GM18519 (cell line): ENCODE data around the gene ERC2.

Experiments
- ATAC-seq: cut with Tn5 transposase; IDR thresholded peaks from one replicate; pipeline ENCODE4 v1.9.1; 2021; ENCODE audit warnings: mild to moderate bottlenecking, moderate library complexity; ENCODE audit not compliant: unreplicated experiment, low FRiP score

Gene ERC2

DNA sequence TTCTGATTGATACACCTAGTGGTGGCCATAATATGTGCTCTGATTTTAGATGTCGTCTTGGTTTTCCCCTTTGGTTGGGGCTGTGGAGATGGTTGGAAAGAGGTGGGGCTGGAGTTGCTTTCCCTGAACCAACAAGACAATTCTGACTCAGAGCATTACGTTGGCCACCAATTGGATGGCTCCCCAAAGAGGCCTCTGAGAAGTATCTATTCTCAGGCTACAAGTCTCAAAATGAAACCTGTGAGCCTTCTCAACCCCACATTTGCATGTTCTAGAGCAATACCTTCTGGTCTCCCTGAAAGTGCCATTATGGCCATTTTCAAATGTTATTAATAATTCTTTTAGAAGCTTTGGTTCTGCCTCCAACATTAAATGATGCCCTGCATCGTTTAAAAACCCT lies 792.8 kb downstream of the ERC2 start:
- peak; percentile 97 for ATAC-seq

DNA sequence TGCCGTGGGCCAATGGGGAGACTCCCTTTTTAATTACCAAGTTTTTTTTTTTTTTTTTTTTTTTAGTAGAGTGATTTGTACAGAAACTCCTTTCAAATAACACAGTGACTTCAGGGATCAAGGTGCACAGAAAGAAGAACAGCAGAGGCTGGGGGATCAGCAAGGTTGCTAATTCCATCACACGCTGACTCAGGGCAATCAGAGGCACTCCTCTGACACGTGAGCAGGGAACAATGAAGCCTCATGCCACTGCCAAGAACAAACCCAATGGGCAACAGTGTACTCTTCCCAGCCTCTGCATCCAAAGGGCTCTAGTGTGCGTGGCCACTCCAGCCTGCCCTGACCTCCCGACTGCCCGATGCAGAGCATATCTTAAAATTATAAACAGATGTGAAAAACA lies 794.5 kb downstream of the ERC2 start:
- no peak for ATAC-seq

DNA sequence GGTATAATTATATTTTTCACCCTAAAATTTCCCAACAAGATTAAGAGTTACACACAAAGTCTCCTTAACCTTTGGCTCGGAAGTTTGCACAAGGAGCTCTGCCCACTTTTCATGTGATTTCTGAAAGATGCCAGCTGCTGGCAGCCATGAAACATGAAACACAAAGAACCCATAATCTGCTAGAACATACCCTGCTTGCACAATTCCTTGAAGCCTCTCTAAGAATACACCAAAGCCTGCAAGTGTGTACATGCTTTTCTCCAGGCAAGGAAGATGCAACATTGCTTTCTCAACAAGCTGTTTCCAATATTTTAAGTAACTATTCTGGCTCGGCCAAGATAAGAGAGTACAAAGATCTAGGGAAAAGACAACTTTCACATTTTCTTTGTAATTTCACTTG lies 799.1 kb downstream of the ERC2 start:
- ATAC-seq, result no peak

DNA sequence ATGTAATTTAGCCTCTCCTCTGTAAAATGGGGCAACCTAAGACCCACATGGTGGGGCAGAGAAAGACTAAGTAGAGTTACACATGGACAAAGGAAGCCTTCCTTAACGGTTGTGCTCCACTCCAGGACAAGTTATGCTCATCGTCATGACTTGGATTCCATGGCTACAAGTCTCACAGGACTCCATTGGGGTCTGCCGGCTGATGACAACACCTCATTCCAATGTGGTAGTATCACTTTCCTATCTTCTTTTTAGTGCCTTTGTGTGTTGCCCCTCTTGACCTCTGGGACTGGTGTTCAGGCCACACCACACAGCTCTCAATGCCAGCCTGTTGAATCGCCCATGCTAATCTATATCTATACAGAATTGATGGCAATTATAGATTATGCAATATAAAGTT lies 799.9 kb downstream of the ERC2 start:
- no peak for ATAC-seq

DNA sequence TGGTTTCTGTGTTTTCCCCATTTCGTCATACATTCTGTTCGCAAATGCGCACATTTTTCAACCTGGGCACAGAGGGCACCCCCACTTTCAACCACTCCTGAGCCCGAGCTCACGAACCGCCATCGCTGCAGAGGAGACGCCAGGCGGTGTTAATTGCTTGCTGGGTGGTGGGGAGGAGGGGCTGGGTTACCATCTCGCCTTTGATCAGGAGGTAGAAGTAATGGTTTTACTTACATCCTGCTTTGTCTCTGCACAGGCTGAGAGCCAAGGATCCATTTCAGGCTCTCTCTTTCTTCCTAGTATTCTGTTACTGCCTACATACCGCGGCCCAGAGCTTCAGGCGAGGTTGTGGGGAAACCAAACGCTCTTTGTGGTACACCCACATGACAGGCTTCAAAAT lies 803.9 kb downstream of the ERC2 start:
- no peak for ATAC-seq

DNA sequence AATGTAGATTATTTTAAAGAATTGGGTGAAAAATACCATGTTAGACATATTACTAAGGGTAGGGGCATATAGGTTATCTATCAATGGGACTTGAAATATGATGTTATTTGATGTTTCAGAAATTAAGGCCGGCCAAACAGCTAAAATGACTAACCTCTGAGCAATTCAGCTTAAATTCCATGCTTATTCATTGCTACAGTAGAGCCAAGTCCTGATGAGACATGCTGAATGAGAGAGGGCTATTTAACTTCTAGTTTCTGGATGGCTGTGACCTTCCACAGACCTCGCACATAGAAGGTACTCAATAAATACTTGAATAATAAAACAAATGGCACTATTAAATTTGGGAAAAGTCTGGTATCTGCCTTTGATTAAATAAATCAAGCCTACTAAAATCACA lies 805.6 kb downstream of the ERC2 start:
- no peak for ATAC-seq

DNA sequence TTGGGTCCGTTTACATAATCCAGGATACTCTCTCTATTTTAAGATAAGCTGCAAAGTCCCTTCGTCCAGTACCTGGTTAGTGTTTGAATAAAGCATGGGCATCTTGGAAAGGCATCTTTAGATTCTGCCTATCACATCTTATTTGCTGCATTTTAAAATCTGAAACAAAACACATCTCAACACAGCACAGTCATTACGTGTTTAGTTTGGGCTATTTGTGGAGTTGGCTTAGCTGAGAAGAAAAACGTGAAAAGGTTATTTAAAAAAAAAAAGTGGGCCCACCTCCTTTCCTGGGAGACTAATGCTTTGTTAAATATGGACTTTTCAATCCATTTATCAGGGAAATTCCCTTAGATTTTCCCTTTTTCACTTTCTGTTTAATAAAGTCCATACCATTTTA lies 806.7 kb downstream of the ERC2 start:
- no peak for ATAC-seq

DNA sequence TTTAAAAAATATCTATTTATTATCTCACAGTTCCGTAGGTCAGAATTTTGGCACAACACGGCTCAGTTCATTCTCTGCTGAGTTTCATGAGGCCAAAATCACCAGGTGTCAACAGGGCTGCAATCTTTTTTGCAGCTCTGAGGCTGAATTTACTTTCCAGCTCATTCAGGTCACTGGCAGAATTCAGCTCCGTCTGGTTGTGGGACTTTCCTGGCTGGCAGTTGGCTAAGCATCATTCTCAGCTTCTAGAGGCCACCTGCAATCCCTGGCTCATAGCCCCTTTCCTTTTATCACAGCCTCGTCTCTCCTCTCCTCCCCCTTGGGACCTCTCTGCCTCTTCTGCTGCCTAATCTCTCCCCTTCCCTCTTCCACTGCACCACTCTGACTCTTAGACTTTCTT lies 807.1 kb downstream of the ERC2 start:
- ATAC-seq, result no peak

DNA sequence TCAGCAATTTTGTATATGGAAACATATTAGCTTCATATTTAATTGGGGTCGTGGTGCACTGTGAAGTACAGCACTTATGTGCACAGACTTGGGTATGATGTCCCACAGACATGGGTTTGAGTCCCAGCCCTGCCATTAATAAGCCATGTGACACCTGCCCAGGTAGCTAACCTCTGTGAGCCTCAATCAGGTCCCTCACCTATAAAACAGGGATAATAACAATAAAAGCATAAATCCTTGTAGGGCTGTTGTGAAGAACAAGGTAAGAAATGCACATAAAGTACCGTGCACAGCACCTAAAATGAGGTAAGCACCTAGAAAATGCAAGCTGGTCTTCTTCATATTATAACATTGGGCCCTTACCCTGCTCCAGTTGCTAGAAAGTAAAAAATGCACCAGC lies 807.6 kb downstream of the ERC2 start:
- ATAC-seq, result no peak

DNA sequence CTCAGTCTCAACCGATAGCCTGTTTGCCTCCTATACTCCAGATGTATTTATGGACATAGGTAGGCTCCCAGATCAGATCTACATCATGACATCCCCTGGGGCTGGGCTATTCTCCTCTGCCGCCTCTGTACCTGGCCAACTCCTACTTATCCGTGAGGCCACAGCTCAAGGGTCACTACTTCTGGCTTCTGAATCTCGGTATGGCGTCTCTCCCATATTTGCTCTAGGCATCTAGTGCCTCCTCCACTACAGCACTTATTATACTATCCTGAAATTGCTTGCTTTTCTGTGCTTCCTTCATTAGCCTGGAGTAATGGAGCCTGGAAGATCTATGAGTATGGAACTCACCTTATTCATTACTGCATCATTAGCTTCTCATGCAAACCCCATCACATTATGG lies 808.6 kb downstream of the ERC2 start:
- no peak for ATAC-seq

DNA sequence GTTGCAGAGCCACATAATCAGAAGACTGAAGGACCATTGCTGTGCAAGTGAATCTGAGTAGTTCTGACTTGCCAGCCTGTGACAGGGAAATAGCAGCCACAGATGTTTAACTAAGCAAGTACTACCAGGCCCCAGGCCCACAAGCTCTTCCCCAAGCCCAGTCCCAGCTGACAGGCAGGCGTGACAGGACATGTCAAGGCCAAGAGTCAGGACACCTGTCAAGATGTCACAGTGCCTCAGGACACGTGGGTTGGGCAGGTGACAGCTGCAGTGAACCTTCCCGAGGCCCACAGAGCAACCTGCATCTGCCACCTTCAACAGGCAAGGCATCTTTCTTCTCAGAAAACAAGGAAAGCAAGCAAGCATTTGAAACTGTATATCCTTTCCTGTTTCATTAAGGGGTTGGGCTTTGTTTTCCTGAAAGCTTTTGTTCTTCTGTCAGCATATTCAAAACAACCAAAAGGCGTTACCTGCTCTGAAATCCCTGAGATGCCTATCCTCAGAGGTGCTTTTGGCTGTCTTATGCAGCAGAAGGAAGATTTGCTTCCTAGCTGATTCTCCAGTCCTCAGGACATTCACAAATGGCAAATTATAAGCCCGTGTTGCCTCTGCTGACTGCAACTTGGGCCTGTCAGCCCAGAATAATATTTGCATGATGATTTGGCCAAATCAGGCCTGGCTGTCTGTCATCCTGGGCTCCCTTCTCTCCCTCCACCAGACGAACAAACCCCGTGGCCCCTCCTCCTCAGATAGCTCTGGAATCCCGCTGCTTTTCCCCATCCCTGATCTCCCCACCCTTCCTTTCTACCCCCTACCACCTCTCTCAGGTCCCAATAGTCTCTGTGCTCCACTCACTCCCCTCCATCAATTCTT lies 809.3 kb downstream of the ERC2 start:
- ATAC-seq, result no peak

DNA sequence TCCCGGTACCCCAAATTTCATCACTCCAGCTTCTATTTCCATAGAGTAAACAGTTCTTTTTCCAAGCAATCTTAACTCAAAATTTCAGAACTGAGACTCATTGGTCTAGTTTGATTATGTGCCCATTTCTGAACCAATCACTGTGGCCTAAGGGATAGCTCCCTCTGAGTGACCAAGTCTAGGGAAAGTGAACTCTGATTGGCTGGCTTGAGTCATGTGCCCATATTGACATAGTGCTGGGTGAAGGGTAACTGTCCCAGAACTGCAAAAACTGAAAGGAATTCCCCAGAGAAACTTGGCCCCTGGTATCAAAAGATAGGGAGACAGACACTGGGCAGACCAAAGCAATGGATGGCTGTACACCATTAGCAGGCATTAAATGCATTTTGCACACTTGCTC lies 810.0 kb downstream of the ERC2 start:
- ATAC-seq, result no peak

DNA sequence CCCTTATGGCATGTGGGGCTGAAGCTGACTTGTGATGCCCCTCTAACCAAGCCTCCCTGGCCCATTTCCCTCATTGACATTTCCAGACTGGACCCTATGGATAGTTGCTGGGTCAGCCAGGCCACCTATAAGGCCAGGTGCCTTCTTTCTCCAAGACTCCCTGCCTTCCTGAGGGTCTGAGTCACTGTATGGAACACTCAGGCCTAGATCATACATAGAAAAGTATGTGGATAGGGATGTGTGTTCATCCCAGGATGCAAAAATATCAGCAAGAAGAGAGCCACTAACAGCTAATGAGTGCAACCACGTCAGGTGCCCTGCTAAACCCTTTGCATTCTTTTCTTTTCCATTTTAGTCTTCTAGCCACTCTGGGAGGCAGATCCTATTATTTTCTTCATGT lies 812.7 kb downstream of the ERC2 start:
- ATAC-seq, result no peak

DNA sequence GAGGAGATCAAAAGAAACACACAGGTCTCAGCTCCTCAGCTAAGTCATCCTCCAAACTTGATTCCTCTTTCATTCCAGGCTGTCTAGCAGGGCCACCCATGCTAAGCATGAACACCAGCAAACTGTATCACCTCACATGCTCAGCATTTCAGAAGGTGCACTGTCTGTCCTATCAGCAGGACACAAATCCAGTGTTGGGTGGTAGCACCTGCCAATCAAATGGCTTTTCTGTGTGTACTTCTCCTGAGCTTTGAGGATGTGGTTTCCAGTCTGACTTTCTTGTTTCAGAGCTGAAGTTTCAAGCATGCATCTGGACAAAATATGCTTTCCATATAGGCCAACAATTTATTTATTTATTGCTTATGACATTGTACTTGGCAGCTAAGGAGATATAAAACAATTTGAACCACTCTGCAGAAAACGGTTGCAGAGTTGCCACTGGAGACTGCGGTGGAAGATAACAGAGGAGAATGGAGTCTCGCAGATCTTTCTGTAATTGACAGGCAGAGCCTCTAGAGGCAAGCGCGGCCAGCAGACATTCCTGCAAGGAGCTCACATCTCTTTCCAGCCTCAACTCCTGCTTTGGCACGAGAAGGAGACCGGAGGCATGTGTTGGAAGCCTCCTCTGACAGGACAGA lies 814.0 kb downstream of the ERC2 start:
- peak; percentile 92 for ATAC-seq

DNA sequence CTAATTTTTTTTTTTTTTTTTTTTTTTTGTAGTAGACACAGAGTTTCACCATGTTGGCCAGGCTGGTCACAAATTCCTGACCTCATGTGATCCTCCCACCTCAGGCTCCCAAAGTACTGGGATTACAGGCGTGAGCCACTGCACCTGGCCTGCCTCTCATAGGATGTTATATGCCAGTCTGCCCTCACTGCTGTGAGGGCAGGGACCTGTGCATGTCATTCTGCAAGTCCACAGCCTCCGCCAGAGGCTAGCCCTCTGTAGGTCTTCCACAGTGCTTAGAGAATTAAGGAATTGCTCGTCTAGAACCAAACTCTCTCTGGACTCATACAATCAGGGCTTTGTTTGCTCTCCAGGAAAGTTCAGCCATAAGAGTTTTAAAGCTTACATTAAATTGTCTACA lies 817.3 kb downstream of the ERC2 start:
- no peak for ATAC-seq

DNA sequence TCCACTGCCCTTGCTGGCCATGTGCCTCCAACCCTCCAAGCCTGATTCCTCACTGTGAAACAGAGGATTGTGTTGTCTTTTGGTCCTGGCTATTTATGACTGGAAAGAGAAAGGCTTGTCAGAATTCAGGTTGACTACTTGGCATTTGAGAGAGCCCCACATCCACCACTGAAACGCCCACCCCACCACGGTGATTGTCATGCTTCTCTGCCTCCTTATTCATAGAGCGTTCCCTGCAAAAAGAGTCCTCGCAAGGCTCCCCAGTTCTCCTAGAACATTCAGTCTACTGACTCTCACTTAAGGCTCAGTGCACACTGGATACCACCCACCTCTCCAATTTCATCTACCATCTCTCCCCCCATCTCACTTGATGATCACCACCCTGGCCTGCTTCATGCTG lies 818.3 kb downstream of the ERC2 start:
- ATAC-seq, result no peak

DNA sequence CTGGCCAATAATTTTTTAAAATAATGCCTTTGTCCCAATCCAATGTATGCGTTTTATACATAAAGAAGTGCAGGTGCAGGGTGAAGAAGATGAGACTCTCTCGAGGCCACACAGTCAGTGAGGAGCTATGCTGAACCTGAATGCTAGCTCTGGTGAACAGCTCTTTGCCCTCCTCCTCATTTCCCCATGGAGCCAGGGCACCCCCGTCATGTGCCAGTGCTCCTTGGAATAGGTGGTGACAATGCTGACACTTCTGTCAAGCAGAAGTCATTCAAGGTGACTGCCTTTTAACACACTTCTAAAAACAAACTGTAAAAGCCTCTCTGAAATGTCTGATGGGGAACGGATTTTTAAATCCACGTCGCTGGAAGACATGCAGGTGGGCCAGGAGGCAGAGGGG lies 818.7 kb downstream of the ERC2 start:
- ATAC-seq, result no peak

DNA sequence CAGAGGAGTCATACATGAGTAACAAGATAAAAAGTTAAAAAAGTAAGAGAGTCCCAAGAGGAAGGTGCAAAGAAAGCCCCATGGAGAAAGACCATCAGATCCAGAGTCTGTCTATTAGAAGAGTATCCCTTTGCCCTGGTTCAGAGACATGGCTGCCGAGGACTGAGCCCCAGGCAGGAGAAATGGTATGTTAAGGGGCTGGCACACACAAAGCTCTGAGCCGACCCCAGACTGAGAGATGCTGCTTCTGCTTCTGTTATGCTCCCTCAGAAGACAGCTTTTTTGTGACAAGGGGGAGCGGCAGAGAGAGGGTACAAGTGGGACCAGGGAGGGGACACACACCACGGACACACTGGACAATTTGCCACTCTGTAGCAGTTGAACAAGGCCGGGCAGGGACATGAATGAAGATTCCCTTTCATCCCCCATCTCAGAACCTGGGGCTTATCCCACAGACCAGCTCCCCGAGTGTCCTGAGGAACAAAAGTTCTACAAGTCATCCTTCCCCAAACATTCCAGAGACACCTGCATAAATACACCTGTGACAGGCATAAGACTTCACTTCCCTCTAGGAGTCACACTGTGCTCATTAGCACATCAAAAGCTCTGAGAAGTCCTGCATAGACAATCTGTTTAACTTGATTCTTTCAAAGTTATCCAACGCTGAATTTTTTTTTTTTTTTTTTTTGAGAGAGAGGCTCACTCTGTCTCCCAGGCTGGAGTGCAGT lies 819.5 kb downstream of the ERC2 start:
- ATAC-seq, result no peak

DNA sequence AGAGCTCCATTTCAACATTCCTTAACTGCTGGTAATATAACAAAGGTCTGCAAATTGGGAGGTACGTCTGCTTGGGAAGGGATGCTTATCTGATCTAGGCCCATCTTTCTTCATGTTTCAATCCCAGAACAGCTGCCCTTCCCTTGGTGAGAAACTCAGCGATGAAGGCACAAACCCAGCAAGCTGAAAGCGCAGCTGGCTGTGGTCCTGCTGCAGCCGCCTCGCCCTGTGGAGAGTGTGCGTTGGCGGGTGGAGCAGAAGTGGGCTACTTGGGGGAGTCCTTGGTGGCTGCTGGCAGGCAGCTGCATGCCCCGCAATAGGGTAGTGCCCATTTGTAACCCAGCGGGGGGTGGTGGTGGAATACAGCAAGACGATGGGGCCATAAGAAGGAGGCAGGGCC lies 820.6 kb downstream of the ERC2 start:
- no peak for ATAC-seq

DNA sequence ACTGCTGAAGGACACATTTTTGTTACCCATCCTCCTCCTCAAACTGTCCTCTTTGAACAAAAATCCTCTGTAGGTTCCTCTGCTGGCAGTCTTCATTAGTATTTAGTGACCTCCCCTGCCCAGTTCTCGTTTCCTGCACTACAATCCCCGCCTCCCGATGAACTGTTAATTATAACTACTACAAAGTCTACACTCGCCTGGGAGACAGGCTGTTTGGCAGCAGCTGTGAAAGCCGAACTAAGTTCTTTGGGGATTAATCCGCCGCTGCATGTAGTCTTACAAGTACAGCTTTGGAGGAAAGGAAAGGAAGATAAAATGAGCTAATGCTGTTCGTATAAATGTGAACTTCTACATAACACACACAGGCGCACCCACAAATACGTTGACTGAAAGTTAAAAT lies 821.2 kb downstream of the ERC2 start:
- ATAC-seq, result no peak

DNA sequence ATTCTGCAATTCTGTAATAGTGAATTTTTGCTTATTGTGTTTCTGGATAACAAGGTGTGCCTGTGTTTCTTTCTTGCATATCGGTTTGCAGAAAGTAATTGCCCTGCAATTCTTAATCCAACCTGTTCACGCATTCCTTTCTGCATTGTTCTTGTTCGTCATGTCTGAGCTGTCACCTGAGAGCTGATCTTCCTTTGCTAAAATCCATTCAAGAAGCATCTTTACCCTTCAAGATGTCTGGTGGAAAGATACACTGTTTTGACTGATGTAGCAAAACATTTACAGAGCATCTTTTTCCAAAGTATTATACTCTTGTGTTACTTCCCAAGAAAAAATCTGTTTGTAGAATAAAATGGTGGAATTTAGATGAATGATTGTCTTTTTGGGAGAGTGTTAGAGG lies 822.1 kb downstream of the ERC2 start:
- ATAC-seq, result no peak

DNA sequence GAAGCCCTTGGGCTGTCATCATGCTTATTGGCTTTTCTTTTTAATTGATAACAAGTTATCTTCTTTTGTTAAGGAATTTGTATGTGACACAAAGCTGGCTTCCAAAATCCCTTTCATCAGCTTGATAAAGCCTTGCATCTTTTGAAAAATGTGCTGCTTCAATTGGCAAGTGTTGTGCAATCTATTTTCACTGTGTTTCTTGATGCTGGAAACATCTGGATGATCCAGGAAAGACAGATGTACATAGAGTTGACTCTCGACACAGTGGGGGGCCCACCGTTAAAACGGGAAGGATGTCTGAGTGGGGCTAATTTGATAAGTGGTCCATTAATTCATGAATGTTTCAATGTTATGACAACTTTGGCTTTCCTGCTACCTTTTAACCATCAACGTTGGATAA lies 822.8 kb downstream of the ERC2 start:
- ATAC-seq, result no peak
